GM19438 (cell line): Measurements from ENCODE around the gene ZBTB42.
"Not testable (repeated sequence)": the region's sequence is repeated elsewhere in the genome, so short reads cannot be mapped to it uniquely, and the experiment has no call there.

Experiments used
- ATAC-seq: cut with Tn5 transposase; IDR thresholded peaks from one replicate; pipeline ENCODE4 v1.9.1; 2021; ENCODE audit warnings: low read depth; ENCODE audit not compliant: unreplicated experiment

The ZBTB42 gene

GRCh38 chr14:104827177-104828055 lies 26.5 kb downstream of the ZBTB42 start:
- no peak for ATAC-seq

- no peak for ATAC-seq
Measured at GRCh38 chr14:104830781-104831180, 29.9 kb downstream of the ZBTB42 start.

- ATAC-seq: not testable (repeated sequence)
Measured at GRCh38 chr14:104836171-104836935, 35.5 kb downstream of the ZBTB42 start.

GRCh38 chr14:104841730-104842129 lies 40.8 kb downstream of the ZBTB42 start:
- no peak for ATAC-seq

DNA sequence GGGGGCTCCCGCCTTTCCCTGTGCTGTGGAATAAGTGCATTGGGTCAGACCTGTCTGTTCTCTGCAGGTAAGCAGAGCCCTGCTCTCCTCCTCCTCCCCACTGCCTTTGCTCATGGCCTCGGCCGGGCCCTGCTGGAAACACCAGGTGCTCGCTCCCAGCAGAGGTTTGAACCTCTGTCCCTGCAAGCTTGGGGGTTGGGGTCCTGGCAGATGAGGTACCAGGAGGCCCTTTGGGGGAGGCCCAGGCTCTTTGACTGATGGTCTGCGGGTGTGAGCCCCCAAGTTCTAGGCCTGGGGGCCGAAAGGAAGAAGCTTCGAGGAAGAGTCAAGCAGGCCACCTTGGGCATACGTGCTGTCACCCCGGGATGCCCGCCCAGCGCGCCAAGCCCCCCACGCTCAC lies 42.1 kb downstream of the ZBTB42 start:
- no peak for ATAC-seq

GRCh38 chr14:104843442-104844305 lies 42.8 kb downstream of the ZBTB42 start:
- no peak for ATAC-seq

DNA sequence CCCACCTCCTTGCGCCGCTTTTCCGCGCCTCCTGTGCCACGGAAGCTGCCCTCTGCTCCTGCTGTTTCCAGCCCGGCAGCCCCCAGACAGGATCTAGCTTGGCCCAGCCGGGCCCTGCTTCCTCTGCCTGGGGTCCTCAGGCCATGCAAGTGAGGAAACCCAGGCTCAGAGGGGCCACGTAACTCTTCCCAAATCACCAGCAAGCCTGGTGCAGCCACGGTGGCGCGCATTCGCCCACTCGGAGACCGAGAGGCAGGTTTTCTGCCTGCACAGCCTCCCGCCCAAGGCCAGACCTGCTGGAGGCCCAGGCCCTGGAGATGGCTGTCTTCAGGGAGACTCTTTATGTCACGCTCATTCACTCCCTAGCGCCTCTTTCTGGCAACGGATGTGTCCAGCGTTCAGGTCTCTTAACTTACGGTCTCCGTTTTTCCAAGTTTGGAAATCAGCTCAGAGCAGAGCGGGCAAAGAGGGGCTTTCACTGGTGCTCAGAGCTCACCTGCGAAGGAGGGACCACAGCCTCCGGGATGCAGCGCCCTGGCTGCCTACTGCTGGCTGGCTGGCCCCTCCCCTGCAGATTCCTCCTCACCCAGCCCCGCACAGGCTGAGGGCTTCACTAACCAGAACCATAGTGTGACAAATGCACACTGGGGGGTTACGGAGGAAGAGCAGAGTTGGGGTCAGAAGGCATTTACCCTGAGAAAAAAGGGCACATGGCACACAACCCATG lies 43.6 kb downstream of the ZBTB42 start:
- no peak for ATAC-seq

- no peak for ATAC-seq
Measured at GRCh38 chr14:104845033-104845666, 44.2 kb downstream of the ZBTB42 start.

GRCh38 chr14:104845834-104846441 lies 45.0 kb downstream of the ZBTB42 start:
- ATAC-seq: no peak

- no peak for ATAC-seq
Measured at GRCh38 chr14:104852280-104852663, 51.4 kb downstream of the ZBTB42 start.
